Trophoblast cell (in vitro differentiated cells and primary cell): ENCODE data around the gene SEC24C.

ENCODE experiments used
- DNase-seq, 2 donors: peaks; one replicate each; pipeline ENCODE4 v3.0.0-alpha.2; 2016
- H2AFZ ChIP-seq: 2 replicates; pipeline ENCODE4 v1.6.1; 2013; ENCODE audit warnings: low read length, moderate library complexity, mild to moderate bottlenecking; ENCODE audit not compliant: insufficient read depth, poor library complexity
- H2AK5ac ChIP-seq: 2 replicates; pipeline ENCODE4 v1.6.1; 2013; ENCODE audit warnings: mild to moderate bottlenecking, low read length
- H2BK120ac ChIP-seq: 2 replicates; pipeline ENCODE4 v1.6.1; 2013; ENCODE audit warnings: low read length, mild to moderate bottlenecking, moderate library complexity; ENCODE audit not compliant: insufficient read depth, poor library complexity
- H2BK12ac ChIP-seq: 2 replicates; pipeline ENCODE4 v1.6.1; 2013; ENCODE audit warnings: mild to moderate bottlenecking, low read length, moderate library complexity
- H2BK5ac ChIP-seq: 2 replicates; pipeline ENCODE4 v1.6.1; 2013; ENCODE audit warnings: low read length, low read depth, moderate library complexity, mild to moderate bottlenecking; ENCODE audit not compliant: poor library complexity
- H3K14ac ChIP-seq: 2 replicates; pipeline ENCODE4 v1.6.1; 2013; ENCODE audit warnings: mild to moderate bottlenecking, low read length
- H3K18ac ChIP-seq: 2 replicates; pipeline ENCODE4 v1.6.1; 2013; ENCODE audit warnings: mild to moderate bottlenecking, low read length
- H3K23ac ChIP-seq: 2 replicates; pipeline ENCODE4 v1.6.1; 2013; ENCODE audit warnings: low read length
- H3K27ac ChIP-seq: 2 replicates; pipeline ENCODE4 v1.5.1; 2013; ENCODE audit warnings: low read depth, mild to moderate bottlenecking, inconsistent platforms, low read length, moderate library complexity
- H3K27me3 ChIP-seq: 2 replicates; pipeline ENCODE4 v1.6.1; 2013; ENCODE audit warnings: inconsistent platforms, mild to moderate bottlenecking, low read length, moderate library complexity; ENCODE audit not compliant: insufficient read depth
- H3K36me3 ChIP-seq, 2 experiments: 1 replicate in 1 of 2; 2 replicates in 1 of 2; pipeline ENCODE4 v1.6.1; 2013; ENCODE audit warnings: low read length in 2 of 2, mild to moderate bottlenecking in 2 of 2, moderate library complexity in 1 of 2; ENCODE audit not compliant: insufficient read depth in 2 of 2, control insufficient read depth in 1 of 2
- H3K4ac ChIP-seq: 2 replicates; pipeline ENCODE4 v1.6.1; 2013; ENCODE audit warnings: low read depth, mild to moderate bottlenecking, low read length, moderate library complexity
- H3K4me1 ChIP-seq, 2 experiments: 1 replicate in 1 of 2; 2 replicates in 1 of 2; pipeline ENCODE4 v1.6.1; 2013; ENCODE audit warnings: low read length in 2 of 2, mild to moderate bottlenecking in 2 of 2, moderate library complexity in 1 of 2; ENCODE audit not compliant: insufficient read depth in 2 of 2, control insufficient read depth in 1 of 2
- H3K4me2 ChIP-seq: 2 replicates; pipeline ENCODE4 v1.6.1; 2013; ENCODE audit warnings: inconsistent platforms, mild to moderate bottlenecking, low read length, moderate library complexity
- H3K4me3 ChIP-seq: 2 replicates; pipeline ENCODE4 v1.5.1; 2013; ENCODE audit warnings: mild to moderate bottlenecking, low read depth, low read length, inconsistent platforms
- H3K79me1 ChIP-seq: one replicate; pipeline ENCODE4 v1.6.1; 2013; ENCODE audit warnings: low read length
- H3K79me2 ChIP-seq: 2 replicates; pipeline ENCODE4 v1.6.1; 2013; ENCODE audit warnings: low read length, mild to moderate bottlenecking; ENCODE audit not compliant: control insufficient read depth, insufficient read depth, poor library complexity
- H3K9ac ChIP-seq: 2 replicates; pipeline ENCODE4 v1.6.1; 2013; ENCODE audit warnings: mild to moderate bottlenecking, low read length
- H3K9me3 ChIP-seq: 2 replicates; pipeline ENCODE4 v1.6.1; 2013; ENCODE audit warnings: low read depth, mild to moderate bottlenecking, control low read depth, inconsistent platforms, low read length; ENCODE audit not compliant: insufficient read depth
- H4K12ac ChIP-seq: 2 replicates; pipeline ENCODE4 v1.6.1; 2013; ENCODE audit warnings: low read depth, mild to moderate bottlenecking, low read length, moderate library complexity
- H4K8ac ChIP-seq: 2 replicates; pipeline ENCODE4 v1.6.1; 2013; ENCODE audit warnings: low read depth, mild to moderate bottlenecking, low read length, moderate library complexity
- H4K91ac ChIP-seq: one replicate; pipeline ENCODE4 v1.6.1; 2013; ENCODE audit warnings: low read depth, mild to moderate bottlenecking, low read length, moderate library complexity
- WGBS: extraction: QIAGEN DNeasy Blood & Tissue Kit; methylation state at CpG from one replicate; pipeline ENCODE4 v1.1.7; 2013; ENCODE audit warnings: missing lambda C conversion rate; ENCODE audit not compliant: insufficient read length, insufficient coverage; ENCODE audit errors: extremely low coverage; 5-methylcytosine and 5-hydroxymethylcytosine counted together

The SEC24C gene

GRCh38 chr10:73789659-73790055 is 45.5 kb downstream of the SEC24C start:
- H3K23ac ChIP-seq, result no peak overlapping the region
- H3K14ac ChIP-seq, result no peak overlapping the region
- peaks cover 9% of the 10 kb centered on the region for H3K79me2 ChIP-seq
- H3K27ac ChIP-seq, result no peak overlapping the region
- H4K8ac ChIP-seq, result no peak overlapping the region
- no peak overlapping the region for H2BK5ac ChIP-seq
- no peak overlapping the region for H2AK5ac ChIP-seq
- no peak overlapping the region for H3K4me3 ChIP-seq
- no peak overlapping the region for H2BK120ac ChIP-seq
- H3K4me2 ChIP-seq, result no peak overlapping the region
- no peak overlapping the region for H3K18ac ChIP-seq
- H2BK12ac ChIP-seq, result no peak overlapping the region
- DNase-seq, result no peak
- H3K79me1 ChIP-seq, result peaks cover 6% of the 10 kb centered on the region
- peaks cover 4% of the 10 kb centered on the region in 2 experiments for H3K4me1 ChIP-seq
- no peak overlapping the region for H3K4ac ChIP-seq
- no peaks in the 10 kb centered on the region for H3K9me3 ChIP-seq
- H3K36me3 ChIP-seq, result peaks cover 59% of the 10 kb centered on the region in 2 experiments
- H3K9ac ChIP-seq, result no peak overlapping the region
- WGBS, result no CpG with 5 or more reads among the region's 10 CpGs
- H3K27me3 ChIP-seq, result no peaks in the 10 kb centered on the region
- H4K12ac ChIP-seq, result no peak overlapping the region
- H4K91ac ChIP-seq, result no peak overlapping the region
- no peak overlapping the region for H2AFZ ChIP-seq

- Histone ChIP-seq H2BK12ac (no peak overlapping the region), H3K18ac (no peak overlapping the region), H3K36me3 (peaks cover 66 to 71% of the 10 kb centered on the region in 2 experiments), H3K79me2 (peaks cover 5% of the 10 kb centered on the region), H4K91ac (no peak overlapping the region), H3K4me1 (peaks cover 4% of the 10 kb centered on the region in 2 experiments), H4K8ac (no peak overlapping the region), H3K27me3 (no peaks in the 10 kb centered on the region), H2BK120ac (no peak overlapping the region), H2AK5ac (no peak overlapping the region), H2BK5ac (no peak overlapping the region), H2AFZ (no peak overlapping the region), H3K4me3 (no peak overlapping the region), H3K79me1 (no peaks in the 10 kb centered on the region), H3K14ac (no peak overlapping the region), H3K4ac (no peak overlapping the region), H3K9ac (no peak overlapping the region), H3K23ac (no peak overlapping the region), H3K9me3 (no peaks in the 10 kb centered on the region), H3K4me2 (no peak overlapping the region), H4K12ac (no peak overlapping the region), H3K27ac (no peak overlapping the region)
- WGBS, result no CpG with 5 or more reads among the region's 22 CpGs
- no peak for DNase-seq
These were observed 46.9 kb downstream of the SEC24C start for GRCh38 chr10:73790886-73791625.

GRCh38 chr10:73791871-73792400 is 47.8 kb downstream of the SEC24C start:
- no peak overlapping the region for H3K18ac ChIP-seq
- no peak overlapping the region for H3K4me2 ChIP-seq
- H3K9me3 ChIP-seq, result no peaks in the 10 kb centered on the region
- no peak overlapping the region for H2AK5ac ChIP-seq
- H4K91ac ChIP-seq, result no peak overlapping the region
- no peak overlapping the region for H2AFZ ChIP-seq
- no peak overlapping the region for H4K12ac ChIP-seq
- H3K4me1 ChIP-seq, result no peaks in the 10 kb centered on the region
- no peak overlapping the region for H2BK120ac ChIP-seq
- no CpG with 5 or more reads among the region's 26 CpGs for WGBS
- no peaks in the 10 kb centered on the region for H3K79me1 ChIP-seq
- H3K27me3 ChIP-seq, result no peaks in the 10 kb centered on the region
- no peak overlapping the region for H4K8ac ChIP-seq
- no peak overlapping the region for H2BK5ac ChIP-seq
- peaks cover 70 to 77% of the 10 kb centered on the region in 2 experiments for H3K36me3 ChIP-seq
- no peak overlapping the region for H3K4ac ChIP-seq
- H3K14ac ChIP-seq, result no peak overlapping the region
- H3K9ac ChIP-seq, result no peak overlapping the region
- no peak overlapping the region for H3K27ac ChIP-seq
- no peaks in the 10 kb centered on the region for H3K79me2 ChIP-seq
- H3K4me3 ChIP-seq, result no peak overlapping the region
- no peak for DNase-seq
- no peak overlapping the region for H2BK12ac ChIP-seq
- no peak overlapping the region for H3K23ac ChIP-seq

GRCh38 chr10:73793456-73793855 is 49.3 kb downstream of the SEC24C start:
- Histone ChIP-seq H4K91ac (no peak overlapping the region), H3K18ac (no peak overlapping the region), H2AFZ (no peak overlapping the region), H2BK5ac (no peak overlapping the region), H3K9me3 (no peaks in the 10 kb centered on the region), H3K27ac (no peak overlapping the region), H2BK120ac (no peak overlapping the region), H3K4me2 (no peak overlapping the region), H3K79me1 (no peaks in the 10 kb centered on the region), H2BK12ac (no peak overlapping the region), H3K23ac (no peak overlapping the region), H3K9ac (no peak overlapping the region), H3K27me3 (no peaks in the 10 kb centered on the region), H3K4me3 (no peak overlapping the region), H3K36me3 (peaks cover 83 to 91% of the 10 kb centered on the region in 2 experiments), H2AK5ac (no peak overlapping the region), H3K4me1 (no peaks in the 10 kb centered on the region), H3K14ac (no peak overlapping the region), H3K4ac (no peak overlapping the region), H4K12ac (no peak overlapping the region), H3K79me2 (no peaks in the 10 kb centered on the region), H4K8ac (no peak overlapping the region)
- WGBS, result no CpG with 5 or more reads among the region's 5 CpGs
- DNase-seq, result no peak
